ENCODE data around the gene ARL15.

The ARL15 gene

GRCh38 chr5:53907827-53908226, 402.5 kb downstream of the ARL15 start:
- DNase-seq, result no peak
- no peak overlapping the region for H3K27ac Mint-ChIP-seq
- H3K4me3 Mint-ChIP-seq, result no peak overlapping the region
- no peaks in the 10 kb centered on the region for H3K4me1 Mint-ChIP-seq
- H3K27me3 Mint-ChIP-seq (ENCODE audit: low read depth, poor library complexity), result no peaks in the 10 kb centered on the region
- no peaks in the 10 kb centered on the region for H3K9me3 Mint-ChIP-seq
- H3K36me3 Mint-ChIP-seq (ENCODE audit: low read depth), result peaks cover 10% of the 10 kb centered on the region
- no peak for TF ChIP-seq CTCF (IDR thresholded peaks at IDR 0.05)

- no peaks in the 10 kb centered on the region for H3K9me3 Mint-ChIP-seq
- no peak for DNase-seq
- H3K27me3 Mint-ChIP-seq (ENCODE audit: low read depth, poor library complexity), result no peaks in the 10 kb centered on the region
- H3K4me1 Mint-ChIP-seq, result no peaks in the 10 kb centered on the region
- H3K4me3 Mint-ChIP-seq, result no peak overlapping the region
- no peak overlapping the region for H3K27ac Mint-ChIP-seq
- TF ChIP-seq CTCF (IDR thresholded peaks at IDR 0.05), result no peak
- peaks cover 10% of the 10 kb centered on the region for H3K36me3 Mint-ChIP-seq (ENCODE audit: low read depth)
Measured at GRCh38 chr5:53906736-53907135, 403.6 kb downstream of the ARL15 start.

- Mint-ChIP-seq H3K4me3 (no peak overlapping the region), H3K36me3 (ENCODE audit: low read depth) (peaks cover 12% of the 10 kb centered on the region), H3K27ac (no peak overlapping the region), H3K9me3 (peaks cover 14% of the 10 kb centered on the region), H3K4me1 (no peaks in the 10 kb centered on the region), H3K27me3 (ENCODE audit: low read depth, poor library complexity) (no peaks in the 10 kb centered on the region)
- DNase-seq, result no peak
- no peak for TF ChIP-seq CTCF (IDR thresholded peaks at IDR 0.05)
Measured at GRCh38 chr5:53902296-53902907, 408.0 kb downstream of the ARL15 start.

- Mint-ChIP-seq H3K36me3 (ENCODE audit: low read depth) (peaks cover 20% of the 10 kb centered on the region), H3K4me1 (no peaks in the 10 kb centered on the region), H3K9me3 (peaks cover 20% of the 10 kb centered on the region), H3K27me3 (ENCODE audit: low read depth, poor library complexity) (no peaks in the 10 kb centered on the region), H3K27ac (no peak overlapping the region), H3K4me3 (no peak overlapping the region)
- no peak for TF ChIP-seq CTCF (IDR thresholded peaks at IDR 0.05)
- no peak for DNase-seq
Measured at GRCh38 chr5:53900677-53901076, 409.7 kb downstream of the ARL15 start.

- Mint-ChIP-seq H3K27ac (no peak overlapping the region), H3K4me3 (no peak overlapping the region), H3K4me1 (peaks cover 22% of the 10 kb centered on the region), H3K27me3 (ENCODE audit: low read depth, poor library complexity) (no peaks in the 10 kb centered on the region), H3K36me3 (ENCODE audit: low read depth) (peaks cover 20% of the 10 kb centered on the region), H3K9me3 (peaks cover 20% of the 10 kb centered on the region)
- no peak for DNase-seq
- TF ChIP-seq CTCF (IDR thresholded peaks at IDR 0.05), result no peak
Measured at GRCh38 chr5:53895091-53895683, 415.2 kb downstream of the ARL15 start.

GRCh38 chr5:53893626-53894025, 416.7 kb downstream of the ARL15 start:
- Mint-ChIP-seq H3K27me3 (ENCODE audit: low read depth, poor library complexity) (no peaks in the 10 kb centered on the region), H3K4me3 (no peak overlapping the region), H3K4me1 (peaks cover 32% of the 10 kb centered on the region), H3K9me3 (peaks cover 14% of the 10 kb centered on the region), H3K36me3 (ENCODE audit: low read depth) (peaks cover 16% of the 10 kb centered on the region), H3K27ac (no peak overlapping the region)
- no peak for TF ChIP-seq CTCF (IDR thresholded peaks at IDR 0.05)
- no peak for DNase-seq

Data from nephron progenitor cell (in vitro differentiated cells).